ENCODE results near the gene NINJ1.
"Not testable (repeated sequence)": the region's sequence is repeated elsewhere in the genome, so short reads cannot be mapped to it uniquely, and the experiment has no call there.

The NINJ1 gene

DNA sequence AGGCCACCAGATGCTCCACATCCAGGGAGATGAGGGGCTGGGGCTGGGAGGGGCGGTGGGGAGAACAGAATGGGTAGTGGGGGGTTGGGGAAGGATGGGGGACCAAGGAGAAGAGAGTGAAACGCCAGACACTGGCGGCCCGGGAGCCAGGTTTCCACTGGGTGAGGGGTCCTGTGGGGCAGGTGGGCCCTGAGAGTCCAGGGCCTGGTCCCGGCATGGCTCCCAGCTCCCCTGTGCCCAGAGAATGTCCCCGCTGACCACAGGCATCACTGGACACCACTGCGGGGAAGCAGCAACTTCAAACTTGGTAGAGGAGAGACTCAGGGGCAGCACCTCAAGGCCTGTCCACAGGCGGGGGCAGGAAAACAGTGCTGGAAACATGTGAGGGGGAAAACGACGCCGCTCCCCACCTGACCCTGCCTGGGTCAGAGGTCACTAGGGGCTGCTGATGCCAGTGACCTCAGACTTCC, 13.2 kb downstream of the NINJ1 start:
- DNase-seq (ENCODE audit: low read depth in 2 of 2, low spot score in 1 of 2), result no peak

DNA sequence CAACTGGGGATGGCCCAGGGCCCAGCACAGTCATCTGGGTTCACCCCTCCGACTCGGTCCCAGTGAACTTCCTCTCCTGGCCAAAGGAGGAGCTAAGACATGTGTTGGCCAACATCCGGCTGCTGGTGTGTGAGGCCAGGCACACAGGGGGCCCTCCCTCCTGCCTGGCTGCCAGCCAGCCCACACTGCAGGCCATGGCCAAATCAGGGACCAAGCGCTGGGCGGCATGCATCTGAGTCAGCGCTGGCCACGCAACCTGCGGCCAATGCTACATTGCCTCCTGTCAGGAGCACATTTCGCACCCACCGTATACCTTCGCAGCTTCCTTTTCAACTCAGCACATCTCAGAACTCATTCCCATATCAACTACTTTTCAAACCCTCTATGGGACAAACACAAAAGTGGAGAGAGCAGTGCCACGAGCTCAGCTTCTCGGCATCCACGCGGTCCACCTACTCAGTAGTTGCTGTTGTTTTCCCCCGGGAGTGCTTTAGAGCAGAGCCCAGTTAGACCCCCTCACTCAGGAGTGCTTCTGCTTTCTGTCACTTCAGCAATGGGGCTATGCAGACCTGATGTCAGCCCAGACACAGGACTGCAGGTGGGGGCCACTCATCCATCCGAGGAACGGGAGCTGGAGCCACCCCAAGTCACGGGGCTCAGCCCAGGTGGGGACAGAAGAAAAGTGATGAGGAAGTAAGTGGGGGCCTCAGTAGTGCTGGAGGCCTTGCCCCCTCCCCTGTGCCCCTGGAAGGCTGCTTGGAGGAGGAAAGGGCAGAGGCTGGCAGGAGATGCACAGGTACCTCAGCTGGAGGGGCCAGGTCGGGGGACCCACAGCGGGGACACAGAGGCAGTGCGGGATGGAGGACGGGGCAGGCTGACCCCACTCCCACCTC, 13.9 kb downstream of the NINJ1 start:
- DNase-seq (ENCODE audit: low read depth in 2 of 2, low spot score in 1 of 2), result no peak

DNA sequence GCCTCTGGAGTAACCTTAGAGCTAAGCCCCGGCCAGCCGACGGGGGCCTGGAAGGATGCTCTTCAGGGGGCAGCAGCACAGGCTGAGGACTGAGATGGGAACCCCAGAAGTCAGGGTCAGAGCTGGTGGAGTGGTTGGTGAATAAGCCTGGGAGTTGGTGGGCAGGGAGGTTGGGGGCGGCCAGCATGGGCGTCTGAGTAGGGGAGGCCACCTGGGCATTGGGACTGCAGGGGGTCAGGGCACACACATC, 14.4 kb downstream of the NINJ1 start:
- no peak for DNase-seq (ENCODE audit: low read depth in 2 of 2, low spot score in 1 of 2)

DNA sequence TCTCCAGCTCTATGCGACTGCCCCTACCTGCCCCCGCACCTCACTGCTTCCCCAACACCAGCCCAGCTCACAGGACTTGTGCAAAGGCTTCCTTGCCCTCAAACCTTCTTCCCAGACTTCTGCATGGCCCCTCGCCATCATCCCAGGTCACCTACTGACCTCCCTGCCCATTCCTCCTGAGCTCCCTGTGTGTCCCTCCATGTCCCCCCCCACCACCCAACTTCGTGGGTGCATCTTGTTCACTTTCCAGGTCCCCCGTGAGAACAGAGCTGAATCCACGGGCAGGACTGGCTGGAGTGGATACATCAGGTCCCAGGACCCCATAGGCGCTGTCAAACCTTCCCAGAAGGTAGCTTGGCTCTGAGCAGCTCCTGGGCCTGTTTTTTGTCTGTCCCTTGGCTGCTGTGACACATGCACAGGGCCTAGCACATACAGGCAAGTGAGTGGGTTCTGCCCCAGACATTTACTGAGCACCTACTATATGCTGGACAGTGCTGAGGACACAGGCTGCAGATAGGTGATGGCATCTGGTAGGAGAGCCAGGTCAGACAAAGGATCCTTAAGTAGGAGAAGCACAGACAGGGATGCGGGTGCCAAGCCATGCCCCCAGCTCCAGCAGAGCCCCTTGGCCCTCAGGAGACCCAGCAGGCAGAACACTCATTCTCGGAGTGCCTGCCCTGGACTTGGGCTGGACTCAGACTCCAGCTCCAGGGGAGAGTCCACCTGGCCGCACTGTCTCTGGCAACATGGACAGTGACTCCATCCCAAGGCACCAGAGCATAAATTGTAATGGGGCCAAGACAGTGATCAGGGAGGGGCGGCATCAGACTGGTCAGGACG, 15.0 kb downstream of the NINJ1 start:
- DNase-seq (ENCODE audit: low read depth in 2 of 2, low spot score in 1 of 2), result no peak

DNA sequence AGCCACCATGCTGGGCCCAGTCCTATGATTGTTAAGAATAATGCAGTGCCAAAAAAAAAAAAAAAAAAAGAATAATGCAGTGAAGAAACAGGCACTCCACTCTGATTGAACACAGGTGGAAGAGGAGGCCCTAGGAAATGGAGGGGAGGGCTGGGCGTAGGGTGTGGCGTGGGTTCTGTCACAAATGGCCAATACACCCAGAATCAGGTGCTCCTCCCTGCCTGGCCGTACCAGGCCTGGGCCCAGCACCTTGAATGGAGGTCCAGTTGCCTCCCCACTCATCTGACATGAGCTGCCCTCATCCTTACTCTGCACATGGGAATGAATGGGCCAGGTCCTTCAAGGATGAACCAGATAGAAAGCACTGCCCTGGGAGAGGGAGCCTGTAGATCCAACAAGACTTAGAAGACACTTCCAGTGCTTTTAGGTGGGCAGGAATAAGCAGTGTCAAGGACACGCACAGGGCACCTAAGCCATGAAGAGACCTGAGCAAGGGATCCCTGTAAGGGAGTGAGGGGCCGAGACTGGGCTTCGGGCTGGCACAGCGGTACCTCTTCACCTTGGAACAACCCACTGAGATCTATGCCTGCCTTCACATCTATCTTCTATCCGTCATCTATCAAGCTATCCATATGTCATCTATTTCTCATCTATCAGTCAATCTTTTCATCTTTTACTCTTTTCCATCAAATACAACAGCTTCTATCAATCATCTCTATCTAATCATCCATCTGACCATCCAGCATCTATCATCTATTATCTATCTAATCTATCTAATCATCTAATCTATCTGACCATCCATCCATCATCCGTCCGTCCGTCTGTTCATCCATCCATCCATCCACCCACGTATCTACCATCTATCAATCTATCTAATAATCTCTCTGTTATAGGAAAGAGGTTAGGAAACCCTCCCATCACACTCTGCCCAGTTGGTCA, 15.9 kb downstream of the NINJ1 start:
- no peak for DNase-seq (ENCODE audit: low read depth in 2 of 2, low spot score in 1 of 2)

DNA sequence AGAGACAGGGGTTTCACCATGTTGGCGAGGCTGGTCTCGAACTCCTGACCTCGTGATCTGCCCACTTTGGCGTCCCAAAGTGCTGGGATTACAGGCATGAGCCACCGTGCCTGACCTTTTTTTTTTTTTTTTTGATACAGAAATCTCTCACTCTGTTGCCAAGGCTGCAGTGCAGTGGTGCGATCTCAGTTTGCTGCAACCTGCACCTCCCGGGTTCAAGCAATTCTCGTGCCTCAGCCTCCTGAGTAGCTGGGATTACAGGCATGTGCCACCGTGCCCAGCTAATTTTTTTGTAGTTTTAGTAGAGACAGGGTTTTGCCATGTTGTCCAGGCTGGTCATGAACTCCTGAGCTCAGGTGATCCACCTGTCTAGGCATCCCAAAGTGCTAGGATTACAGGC, 16.5 kb downstream of the NINJ1 start:
- not testable (repeated sequence) for DNase-seq (ENCODE audit: low read depth in 2 of 2, low spot score in 1 of 2)

DNA sequence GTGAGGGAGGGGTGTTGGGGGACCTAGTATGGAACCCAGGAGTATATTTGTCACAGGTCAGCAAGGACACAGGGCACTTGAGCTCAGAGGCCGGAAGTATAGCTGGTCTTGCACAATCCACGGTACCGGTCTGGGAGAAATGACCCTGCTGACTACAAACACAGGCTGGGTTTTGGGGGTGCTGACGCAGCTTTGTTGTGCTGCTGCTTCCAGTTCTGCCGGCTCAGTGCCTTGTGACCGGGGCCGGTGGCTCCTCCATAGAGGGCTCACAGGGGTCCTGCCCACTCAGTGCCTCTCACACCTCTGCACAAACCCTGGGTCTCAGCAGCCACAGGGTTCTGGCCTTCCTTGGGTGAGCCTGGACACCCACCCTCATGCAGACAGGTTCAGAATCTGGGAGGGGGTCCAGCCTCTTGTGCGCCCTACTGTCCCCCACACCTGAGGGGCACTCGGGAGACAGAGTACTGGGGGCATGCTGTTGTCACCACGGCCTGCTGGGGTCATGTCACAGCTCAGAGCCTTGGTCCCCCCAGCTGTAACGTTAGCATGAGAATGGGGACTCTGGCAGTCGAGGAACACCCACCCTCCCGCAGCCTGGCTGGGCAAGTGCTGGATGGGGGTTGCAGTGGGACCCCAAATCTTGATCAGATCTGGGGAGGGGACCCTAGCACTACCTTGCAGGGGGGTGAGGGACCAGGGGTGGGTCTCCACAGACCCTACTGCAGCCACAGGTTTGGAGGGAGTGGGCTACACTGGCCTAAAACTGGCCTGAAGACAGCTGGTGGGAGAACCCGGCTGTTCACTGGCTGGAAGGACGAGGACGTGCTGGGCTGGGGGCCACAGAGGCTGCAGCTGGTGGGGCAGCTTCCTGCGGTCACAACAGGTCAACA, 17.7 kb downstream of the NINJ1 start:
- no peak for DNase-seq (ENCODE audit: low read depth in 2 of 2, low spot score in 1 of 2)

DNA sequence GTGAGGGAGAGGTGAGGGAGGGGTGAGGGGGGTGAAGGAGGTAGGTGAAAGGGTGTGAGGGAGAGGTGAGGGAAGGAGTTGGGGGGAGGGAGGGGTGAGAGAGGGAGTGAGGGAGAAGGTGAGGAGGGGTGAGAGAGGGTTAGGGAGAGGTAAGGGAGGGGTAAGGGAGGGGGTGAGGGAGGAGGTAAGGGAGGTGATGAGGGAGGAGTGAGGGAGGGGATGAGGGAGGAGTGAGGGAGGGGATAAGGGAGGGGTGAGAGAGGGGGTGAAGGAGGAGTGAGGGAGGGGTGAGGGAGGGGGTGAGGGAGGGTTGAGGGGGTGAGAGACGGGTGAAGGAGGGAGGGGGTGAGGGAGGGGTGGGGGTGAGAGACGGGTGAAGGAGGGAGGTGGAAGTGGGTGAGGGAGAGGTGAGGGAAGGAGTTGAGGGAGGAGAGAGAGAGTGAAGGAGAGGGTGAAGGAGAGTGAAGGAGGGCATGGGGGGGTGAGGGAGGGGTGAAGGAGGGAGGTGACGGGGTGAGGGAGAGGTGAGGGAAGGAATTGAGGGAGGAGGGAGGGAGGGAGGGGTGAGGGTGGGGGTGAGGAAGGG, 18.5 kb downstream of the NINJ1 start:
- DNase-seq (ENCODE audit: low read depth in 2 of 2, low spot score in 1 of 2), result no peak

DNA sequence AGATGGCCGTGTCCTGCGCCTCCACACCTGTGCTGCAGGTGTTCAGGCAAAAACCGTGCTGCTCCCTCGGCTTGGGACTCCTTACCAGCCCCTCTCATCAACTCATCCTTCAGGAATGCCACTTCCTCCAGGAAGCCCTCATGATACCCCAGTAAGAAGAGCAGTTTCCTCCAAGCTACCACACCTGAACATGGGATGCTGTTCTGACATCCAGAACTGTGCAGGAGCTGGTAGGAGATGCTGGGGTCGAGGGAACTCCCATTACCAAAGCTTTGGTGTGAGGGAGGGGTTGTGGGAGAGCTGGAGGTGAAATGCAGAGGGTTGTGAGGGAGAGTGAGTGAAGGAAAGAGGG, 19.1 kb downstream of the NINJ1 start:
- no peak for DNase-seq (ENCODE audit: low read depth in 2 of 2, low spot score in 1 of 2)

DNA sequence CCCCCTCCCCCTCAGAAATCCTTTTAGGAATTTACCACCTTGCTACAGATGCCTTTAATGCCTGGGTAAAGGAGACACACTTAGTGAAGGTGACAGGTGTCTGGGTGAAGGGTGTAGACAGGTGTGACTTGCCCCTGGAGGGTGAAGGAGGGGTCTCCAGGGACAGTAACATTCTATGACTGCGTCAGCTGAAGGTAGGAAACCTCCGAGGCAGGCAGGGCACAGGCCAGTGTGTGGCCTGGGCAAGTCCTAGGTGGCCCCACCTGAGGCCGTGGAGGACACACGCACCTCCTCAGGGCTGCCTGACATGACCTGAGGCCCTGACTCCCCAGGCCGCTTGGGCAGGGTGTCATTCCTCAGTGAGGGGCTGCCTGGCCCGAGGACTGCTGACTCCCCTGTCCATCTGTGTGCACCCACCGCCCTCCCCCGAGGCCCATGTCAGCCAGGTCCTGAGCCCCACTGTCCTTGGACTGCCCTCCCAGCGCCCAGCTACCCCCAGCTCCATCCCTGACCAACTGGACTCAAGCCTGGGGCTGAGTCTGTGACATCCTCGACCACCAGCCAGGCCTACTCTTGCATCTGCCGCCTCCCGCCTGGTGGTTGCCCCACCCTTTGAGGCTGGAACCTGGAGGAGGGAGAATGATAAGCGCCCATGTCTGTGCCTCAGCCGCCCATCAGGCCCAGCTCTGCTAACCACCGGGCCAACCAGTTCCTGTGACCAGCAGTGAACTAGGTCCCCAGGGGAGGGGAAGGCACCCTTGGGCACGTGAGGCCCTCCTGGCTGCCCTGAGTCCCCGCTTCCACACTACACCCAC, 19.7 kb downstream of the NINJ1 start:
- DNase-seq (ENCODE audit: low read depth in 2 of 2, low spot score in 1 of 2), result no peak

DNA sequence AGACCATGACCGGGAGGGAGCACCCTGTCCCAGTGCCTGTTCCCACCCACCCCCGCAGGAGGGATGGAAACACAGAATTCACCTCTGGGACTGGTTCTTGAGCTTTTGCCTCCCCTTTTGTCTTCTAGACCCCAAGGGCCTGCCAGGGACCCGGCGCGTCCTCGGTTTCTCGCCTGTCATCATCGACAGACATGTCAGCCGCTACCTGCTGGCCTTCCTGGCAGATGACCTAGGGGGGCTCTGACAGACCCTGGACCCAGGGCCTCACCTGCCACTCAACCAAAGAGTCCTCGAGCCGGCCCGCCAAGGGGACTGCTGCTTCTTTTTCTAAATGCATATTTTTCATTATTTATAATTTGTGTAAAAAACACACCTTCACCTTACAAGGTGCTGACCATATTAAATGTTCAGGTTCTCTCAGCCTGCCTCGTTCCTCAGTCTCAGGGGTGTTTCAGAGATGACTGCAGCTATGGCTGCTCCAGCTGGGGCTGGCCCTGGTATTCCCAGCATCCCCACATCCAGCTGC, 21.1 kb downstream of the NINJ1 start:
- no peak for DNase-seq (ENCODE audit: low read depth in 2 of 2, low spot score in 1 of 2)

DNA sequence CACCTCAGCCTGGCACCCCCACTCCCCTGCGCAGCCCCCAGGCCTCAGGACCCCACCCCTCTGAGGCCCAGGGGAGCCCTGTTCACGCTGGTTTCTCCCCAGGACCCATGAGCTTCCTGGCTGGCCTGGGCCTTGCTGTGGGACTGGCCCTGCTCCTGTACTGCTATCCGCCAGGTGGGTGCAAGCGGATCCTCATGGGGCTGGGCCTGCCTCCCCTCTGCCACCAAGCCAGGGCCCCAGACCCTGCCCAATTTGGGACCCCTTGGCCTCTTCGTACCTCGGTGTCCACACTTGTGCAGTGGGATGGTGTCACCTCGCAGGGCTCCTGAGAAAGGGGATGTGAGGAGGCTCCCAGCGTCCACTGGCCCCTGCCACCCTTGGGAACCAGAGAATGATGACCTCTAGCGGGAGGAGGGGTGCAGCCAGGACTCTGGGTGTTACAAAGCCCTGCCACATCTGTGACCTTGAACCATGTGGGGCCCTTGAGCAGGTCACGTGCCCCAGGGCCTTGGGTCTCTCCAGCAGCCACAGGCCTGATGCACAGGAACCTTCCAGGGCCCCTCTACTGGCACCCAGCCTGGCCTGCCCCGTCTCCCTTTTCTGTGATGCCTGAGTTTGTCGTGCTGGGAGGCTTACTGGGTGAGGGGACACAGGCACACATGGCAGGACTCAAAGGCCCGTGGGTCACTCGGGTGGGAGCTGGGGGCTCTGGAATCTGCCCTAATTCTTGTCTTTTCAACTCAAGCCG, 21.8 kb downstream of the NINJ1 start:
- DNase-seq (ENCODE audit: low read depth in 2 of 2, low spot score in 1 of 2), result no peak

DNA sequence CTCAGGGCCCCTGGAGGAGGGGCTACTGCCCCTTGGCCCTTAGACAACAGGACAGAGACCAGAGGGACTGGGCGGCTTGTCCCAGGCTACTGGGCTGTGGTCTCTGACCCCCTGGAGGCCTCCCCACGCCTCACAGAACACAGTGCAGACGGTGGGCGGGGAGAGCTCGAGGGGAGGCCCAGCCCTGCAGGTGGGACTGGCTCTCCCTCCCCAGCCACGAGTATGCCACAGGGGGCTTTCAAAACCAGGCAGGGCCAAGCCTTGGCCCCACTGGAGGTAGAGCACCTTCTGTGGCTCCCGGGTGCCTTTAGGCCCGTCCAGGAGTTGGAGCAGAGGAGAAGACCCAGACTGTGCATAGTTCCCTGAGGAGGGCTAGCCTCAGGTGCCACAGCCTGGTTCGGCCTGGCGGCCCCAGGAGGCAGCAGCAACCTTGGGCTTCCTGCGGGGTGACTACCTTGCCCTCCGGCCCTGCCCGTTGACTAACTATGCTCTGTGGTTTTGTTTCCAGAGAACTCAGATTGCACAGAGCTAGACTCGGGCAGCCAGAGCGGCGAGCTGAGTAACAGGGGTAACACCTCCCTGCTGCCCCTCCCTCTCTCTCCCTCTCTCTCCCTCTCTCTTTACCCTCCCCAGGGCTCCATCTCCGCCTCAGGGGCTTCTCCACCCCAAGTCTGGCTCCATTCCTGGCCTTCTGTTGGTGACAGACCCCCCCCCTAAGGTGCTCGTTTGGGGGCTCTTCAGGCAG, 22.5 kb downstream of the NINJ1 start:
- no peak for DNase-seq (ENCODE audit: low read depth in 2 of 2, low spot score in 1 of 2)

DNA sequence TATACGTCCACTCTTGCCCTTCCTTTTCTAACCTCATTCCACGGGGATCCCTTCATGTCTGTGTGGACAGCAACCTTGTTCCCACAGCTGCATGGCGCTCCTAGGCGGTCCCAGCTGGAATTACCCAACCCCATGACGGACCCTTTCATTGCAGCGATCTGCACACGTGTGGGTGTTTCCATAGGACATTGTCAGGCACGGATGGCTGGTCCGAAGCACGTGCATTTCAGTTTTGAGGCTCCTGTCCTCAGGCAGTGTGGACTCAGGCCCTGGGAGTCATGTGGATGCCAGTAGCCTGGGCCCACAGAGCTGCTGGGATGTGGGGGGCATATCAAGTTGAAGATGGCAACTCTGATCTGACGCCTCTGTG, 23.1 kb downstream of the NINJ1 start:
- DNase-seq (ENCODE audit: low read depth in 2 of 2, low spot score in 1 of 2), result no peak

DNA sequence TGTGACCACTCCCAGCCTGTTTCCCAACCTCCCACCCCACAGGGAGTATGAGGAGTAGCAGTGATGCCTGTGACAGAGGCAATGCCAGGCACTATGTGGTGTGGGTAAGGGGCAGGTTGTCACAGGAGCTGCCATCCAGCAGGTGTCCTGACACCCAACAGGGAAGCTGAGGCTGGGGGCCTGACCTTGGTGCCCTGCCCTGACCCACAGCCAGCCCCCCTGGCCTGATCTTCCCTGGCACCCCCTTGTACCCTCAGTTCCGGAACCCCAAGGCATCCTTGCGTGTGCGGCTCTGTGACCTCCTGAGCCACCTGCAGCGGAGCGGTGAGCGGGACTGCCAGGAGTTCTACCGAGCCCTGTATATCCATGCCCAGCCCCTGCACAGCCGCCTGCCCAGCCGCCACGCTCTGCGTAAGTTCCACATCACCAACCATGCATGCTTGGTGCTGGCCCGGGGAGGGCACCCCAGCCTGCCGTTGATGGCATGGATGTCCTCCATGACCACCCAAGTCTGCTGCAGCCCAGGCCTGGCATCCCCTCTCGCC, 23.7 kb downstream of the NINJ1 start:
- DNase-seq (ENCODE audit: low read depth in 2 of 2, low spot score in 1 of 2), result no peak

DNA sequence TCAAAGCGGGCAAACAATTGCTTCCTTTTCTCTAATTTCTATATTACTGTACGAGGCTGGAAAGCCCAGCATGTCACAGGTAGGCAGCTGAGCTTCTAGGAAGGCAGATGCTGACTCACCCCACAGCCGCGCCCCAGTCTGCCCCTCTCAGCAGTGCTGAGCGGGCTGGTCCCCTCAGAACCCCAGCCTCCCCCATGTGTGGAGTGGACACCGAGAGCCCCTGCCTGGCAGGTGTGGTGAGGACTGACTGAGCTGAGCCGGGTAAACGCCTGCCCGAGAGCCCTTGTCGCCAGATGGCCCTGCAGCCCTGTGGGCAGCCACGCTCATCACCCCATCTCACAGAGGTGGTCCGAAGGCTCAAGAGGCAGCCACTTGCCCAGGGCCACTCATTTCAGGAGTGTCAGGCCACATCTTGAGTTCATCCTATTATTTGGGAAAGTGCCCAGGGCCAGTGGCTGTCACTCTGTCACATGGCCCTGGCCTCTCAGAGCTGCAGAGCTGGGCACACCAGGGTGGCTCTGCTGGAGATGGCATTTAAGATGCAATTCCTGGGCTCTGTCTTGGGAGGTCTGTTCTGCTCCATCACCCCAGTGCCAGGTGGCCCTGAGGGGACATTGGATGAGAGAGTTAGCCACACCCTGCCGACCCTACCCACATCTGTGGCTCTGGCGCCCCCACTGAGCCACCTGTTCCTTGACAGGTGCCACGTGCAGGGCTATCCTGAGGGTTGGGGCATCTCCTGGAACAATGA, 25.6 kb downstream of the NINJ1 start:
- no peak for DNase-seq (ENCODE audit: low read depth in 2 of 2, low spot score in 1 of 2)

DNA sequence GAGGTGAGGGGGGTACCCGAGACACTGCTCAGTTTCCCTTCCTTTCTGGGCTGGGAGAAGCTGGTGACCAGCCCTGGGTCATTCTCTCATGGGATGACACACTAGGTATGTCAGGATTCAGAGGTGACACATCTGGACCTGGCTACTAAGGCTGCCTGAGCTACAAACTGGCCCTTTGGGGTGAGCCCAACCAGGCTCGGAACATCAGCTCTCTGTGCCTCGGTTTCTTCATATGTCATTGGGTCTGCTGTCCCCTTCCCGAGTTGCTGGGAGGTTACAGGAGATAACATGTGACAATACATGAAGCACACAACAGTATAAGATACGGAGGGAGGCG, 26.3 kb downstream of the NINJ1 start:
- DNase-seq (ENCODE audit: low read depth in 2 of 2, low spot score in 1 of 2), result no peak

Measured in stimulated activated CD8-positive, alpha-beta memory T cell treated with anti-CD3 and anti-CD28 coated beads, Interleukin-4, amount 100 ng/mL, for 1 hour (primary cell).